ENCODE data around the gene TSHR. TPM values are rescaled to one million over a fixed set of nuclear protein-coding genes. Genes with fewer than 3 reads are reported as not detected.
"Not testable (repeated sequence)": the region's sequence is repeated elsewhere in the genome, so short reads cannot be mapped to it uniquely, and the experiment has no call there.

The TSHR gene
- total and polyA plus RNA-seq, 7 donors, result 0.47 to 0.60 TPM; not detected in 5

- H3K9me3 ChIP-seq, result peaks cover 0 to 8% (median 0%) of the 10 kb centered on the region in 4 donors
- H3K4me3 ChIP-seq, result no peak overlapping the region
- H3K27me3 ChIP-seq, result no peaks in the 10 kb centered on the region
- WGBS, 2 donors, result 85 to 86% methylated on average over 1 of the region's 1 CpG
- intact Hi-C loops (cut with DNase I), result no loop called here
- no peak for TF ChIP-seq POLR2AphosphoS5 (IDR thresholded peaks at IDR 0.05)
- no peak for DNase-seq
- H3K27ac ChIP-seq, result no peak overlapping the region
- H3K36me3 ChIP-seq, result no peaks in the 10 kb centered on the region
- H3K4me1 ChIP-seq, result no peaks in the 10 kb centered on the region
These were observed 96.1 kb downstream of the TSHR start for GRCh38 chr14:81051547-81051946.

GRCh38 chr14:81054057-81054456, 98.6 kb downstream of the TSHR start:
- H3K36me3 ChIP-seq; H3K27me3 ChIP-seq; H3K4me3 ChIP-seq; DNase-seq; intact Hi-C loops (cut with DNase I); H3K4me1 ChIP-seq; H3K27ac ChIP-seq; H3K9me3 ChIP-seq: not testable (repeated sequence)
- WGBS, 2 donors, result 94 to 96% methylated on average over 2 of the region's 2 CpGs

- Histone ChIP-seq H3K27me3 (no peaks in the 10 kb centered on the region), H3K27ac (no peak overlapping the region), H3K4me3 (no peak overlapping the region), H3K4me1 (no peaks in the 10 kb centered on the region), H3K9me3 (peaks cover 0 to 8% (median 0%) of the 10 kb centered on the region in 4 donors), H3K36me3 (no peaks in the 10 kb centered on the region)
- TF ChIP-seq EP300 (IDR thresholded peaks at IDR 0.05), result no peak
- no peak for TF ChIP-seq POLR2AphosphoS5 (IDR thresholded peaks at IDR 0.05)
- no peak for TF ChIP-seq POLR2A (IDR thresholded peaks at IDR 0.05)
- no peak for TF ChIP-seq CTCF (IDR thresholded peaks at IDR 0.05)
- no peak for DNase-seq
- intact Hi-C loops (cut with DNase I), result no loop called here
- WGBS, 2 donors, result 96% methylated on average over 5 of the region's 5 CpGs
These were observed 100.5 kb downstream of the TSHR start for GRCh38 chr14:81055971-81056370.

GRCh38 chr14:81062380-81062779, 107.0 kb downstream of the TSHR start:
- intact Hi-C loops (cut with DNase I), result no loop called here
- Histone ChIP-seq H3K36me3 (no peaks in the 10 kb centered on the region), H3K4me1 (no peaks in the 10 kb centered on the region), H3K9me3 (no peaks in the 10 kb centered on the region), H3K4me3 (no peak overlapping the region), H3K27me3 (no peaks in the 10 kb centered on the region), H3K27ac (no peak overlapping the region)
- TF ChIP-seq POLR2A (IDR thresholded peaks at IDR 0.05) (no peak), POLR2AphosphoS5 (IDR thresholded peaks at IDR 0.05) (no peak), EP300 (IDR thresholded peaks at IDR 0.05) (no peak), CTCF (IDR thresholded peaks at IDR 0.05) (no peak)
- 32 to 54% methylated on average over 4 of the region's 4 CpGs for WGBS, 2 donors
- no peak for DNase-seq

GRCh38 chr14:81062816-81063215, 107.4 kb downstream of the TSHR start:
- H3K4me3 ChIP-seq, result no peak overlapping the region
- no peak overlapping the region for H3K27ac ChIP-seq
- no peak for DNase-seq
- TF ChIP-seq POLR2A (IDR thresholded peaks at IDR 0.05) (no peak), POLR2AphosphoS5 (IDR thresholded peaks at IDR 0.05) (no peak), CTCF (IDR thresholded peaks at IDR 0.05) (no peak), EP300 (IDR thresholded peaks at IDR 0.05) (no peak)
- H3K27me3 ChIP-seq, result no peaks in the 10 kb centered on the region
- no peaks in the 10 kb centered on the region for H3K4me1 ChIP-seq
- WGBS, 2 donors, result 23 to 28% methylated on average over 4 of the region's 4 CpGs
- H3K9me3 ChIP-seq, result no peaks in the 10 kb centered on the region
- H3K36me3 ChIP-seq, result no peaks in the 10 kb centered on the region
- intact Hi-C loops (cut with DNase I), result no loop called here

GRCh38 chr14:81066672-81067071, 111.3 kb downstream of the TSHR start:
- WGBS, 2 donors, result 19 to 36% methylated on average over 1 of the region's 1 CpG
- H3K27ac ChIP-seq, result no peak overlapping the region
- H3K27me3 ChIP-seq, result no peaks in the 10 kb centered on the region
- H3K4me1 ChIP-seq, result no peaks in the 10 kb centered on the region
- H3K9me3 ChIP-seq, result peaks cover 0 to 6% (median 0%) of the 10 kb centered on the region in 4 donors
- H3K36me3 ChIP-seq, result no peaks in the 10 kb centered on the region
- TF ChIP-seq CTCF (IDR thresholded peaks at IDR 0.05) (no peak), EP300 (IDR thresholded peaks at IDR 0.05) (no peak), POLR2A (IDR thresholded peaks at IDR 0.05) (no peak), POLR2AphosphoS5 (IDR thresholded peaks at IDR 0.05) (no peak)
- H3K4me3 ChIP-seq, result no peak overlapping the region
- DNase-seq, result no peak
- intact Hi-C loops (cut with DNase I), result no loop called here

Measured in sigmoid colon (tissue), 7 donors.